NB4 (cell line): ENCODE measurements around the gene AP1G1.

Experiments
- CTCF ChIP-seq: IDR thresholded peaks from one replicate; pipeline ENCODE4 v1.5.1; 2012; ENCODE audit warnings: low read depth, low read length
- POLR2A ChIP-seq: IDR thresholded peaks from 2 replicates; pipeline ENCODE4 v1.6.1; 2011; ENCODE audit warnings: mild to moderate bottlenecking; ENCODE audit not compliant: insufficient read length; ENCODE audit errors: extremely low read depth

GRCh38 chr16:71724320-71724751 lies 84.3 kb downstream of the AP1G1 start, which contains the start of gene PHLPP2:
- TF ChIP-seq CTCF (no peak), POLR2A (no peak)
